Measurements from ENCODE around the gene RNASEH1. TPM values are rescaled to one million over a fixed set of nuclear protein-coding genes. Genes with fewer than 3 reads are reported as not detected.

RNASEH1 gene
- total and polyA plus RNA-seq, 10 of the 15 experiments (the other 5 are each of a cell fraction or from before 2014, with no cell fraction given), result 18.2 to 68.5 (median 28.2) TPM

GRCh38 chr2:3598197-3598910 is 40.2 kb upstream of the RNASEH1 start:
- H3K9ac ChIP-seq (ENCODE audit: control insufficient read depth, insufficient read depth, low read length), result no peak overlapping the region
- CTCF ChIA-PET, result no interaction called here
- H3K4me2 ChIP-seq (ENCODE audit: control insufficient read depth, insufficient read depth), result no peak overlapping the region
- SMC1A ChIA-PET (ENCODE audit: uncharacterized antibody, unreplicated experiment), result no interaction called here
- no peak overlapping the region for H3K27ac ChIP-seq (ENCODE audit: control insufficient read depth, insufficient read depth)
- TF ChIP-seq ZNF24 (IDR thresholded peaks at IDR 0.05) (no peak), NBN (IDR thresholded peaks at IDR 0.05) (no peak), IRF4 (IDR thresholded peaks at IDR 0.05; ENCODE audit: low read depth, low read length) (no peak), NR2C2 (IDR thresholded peaks at IDR 0.05; ENCODE audit: borderline replicate concordance, control insufficient read depth, insufficient read length, low read depth) (no peak), SMARCA5 (IDR thresholded peaks at IDR 0.05) (no peak), RAD21 (IDR thresholded peaks at IDR 0.05; ENCODE audit: insufficient read depth, low read depth, low read length) (no peak), CUX1 (IDR thresholded peaks at IDR 0.05; ENCODE audit: insufficient replicate concordance, low read depth, low read length) (no peak), ZSCAN29 (IDR thresholded peaks at IDR 0.05) (no peak), POU2F2 (IDR thresholded peaks at IDR 0.05; ENCODE audit: borderline replicate concordance, low read depth, low read length) (no peak)
- TF ChIP-seq, protein P1, sequence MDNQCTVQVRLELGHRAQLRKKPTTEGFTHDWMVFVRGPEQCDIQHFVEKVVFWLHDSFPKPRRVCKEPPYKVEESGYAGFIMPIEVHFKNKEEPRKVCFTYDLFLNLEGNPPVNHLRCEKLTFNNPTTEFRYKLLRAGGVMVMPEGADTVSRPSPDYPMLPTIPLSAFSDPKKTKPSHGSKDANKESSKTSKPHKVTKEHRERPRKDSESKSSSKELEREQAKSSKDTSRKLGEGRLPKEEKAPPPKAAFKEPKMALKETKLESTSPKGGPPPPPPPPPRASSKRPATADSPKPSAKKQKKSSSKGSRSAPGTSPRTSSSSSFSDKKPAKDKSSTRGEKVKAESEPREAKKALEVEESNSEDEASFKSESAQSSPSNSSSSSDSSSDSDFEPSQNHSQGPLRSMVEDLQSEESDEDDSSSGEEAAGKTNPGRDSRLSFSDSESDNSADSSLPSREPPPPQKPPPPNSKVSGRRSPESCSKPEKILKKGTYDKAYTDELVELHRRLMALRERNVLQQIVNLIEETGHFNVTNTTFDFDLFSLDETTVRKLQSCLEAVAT (IDR thresholded peaks at IDR 0.05), result no peak
- ATAC-seq (no peak), DNase-seq (ENCODE audit: low read depth, low spot score) (no peak), FAIRE-seq (no peak)
- H3K9me3 ChIP-seq (replicated peaks; ENCODE audit: control insufficient read depth, insufficient read depth, low read length), result no peaks in the 10 kb centered on the region
- no peaks in the 10 kb centered on the region; the same call in 1 of the 2 replicates for H4K20me1 ChIP-seq (ENCODE audit: control insufficient read depth, insufficient read depth)
- RAD21 ChIA-PET (ENCODE audit: unreplicated experiment), result no interaction called here
- H3K36me3 ChIP-seq (ENCODE audit: control insufficient read depth in 2 of 2, insufficient read depth in 2 of 2, low read length in 1 of 2), result peaks cover 0 to 4% of the 10 kb centered on the region in 2 experiments; a peak in 2 of 4 replicates
- BruUV-seq (replicated peaks), result no TSS peak
- no peak overlapping the region for H2AFZ ChIP-seq (ENCODE audit: control insufficient read depth, low read depth, low read length)
- POLR2A ChIA-PET, result interaction anchor here (0.5 kb wide), 1 partner anchor 27 kb away, joined by 4 read pairs; no protein-coding TSS in a partner anchor
- in situ Hi-C loops (cut with MboI), result no loop called here
- intact Hi-C loops (cut with micrococcal nuclease; ENCODE audit: unreplicated experiment), result no loop called here
- H3K79me2 ChIP-seq (ENCODE audit: control insufficient read depth, insufficient read depth, low read length), result no peaks in the 10 kb centered on the region
- no peak overlapping the region for H3K4me3 ChIP-seq
- H3K4me1 ChIP-seq (ENCODE audit: control insufficient read depth, insufficient read depth, low read length), result peaks cover 22% of the 10 kb centered on the region
- 93% methylated on average over 22 of the region's 22 CpGs for WGBS (ENCODE audit: insufficient coverage, insufficient replicate concordance, low lambda C conversion rate, missing lambda C conversion rate)
- H3K27me3 ChIP-seq (replicated peaks in 1 of 2; ENCODE audit: control insufficient read depth in 2 of 2, insufficient read depth in 2 of 2, low read length in 1 of 2), result no peaks in the 10 kb centered on the region
